T-helper 2 cell treated with Interferon-gamma antibody and Interleukin-4, amounts not matched to agents 100 ng/mL and 5 ng/mL, for 36 hours (primary cell): ENCODE data around the gene MGAT5. TPM values are rescaled to one million over a fixed set of nuclear protein-coding genes. Genes with fewer than 3 reads are reported as not detected.

Experiments
- intact Hi-C: fragments of 100-400 bp; cut with micrococcal nuclease; formaldehyde crosslinking; loops from one replicate; pipeline ENCODE4 v1.15.1; 2023
- total RNA-seq: library from RNA; stranded (reverse); gene quantifications from 2 replicates; pipeline ENCODE4 v1.2.3, GENCODE V29; 2022

Gene MGAT5
- total RNA-seq, 1 donor from 2014 or later = 18.6 TPM

- intact Hi-C loops = no loop called here
These were observed 42.4 kb downstream of the MGAT5 start for GRCh38 chr2:134296301-134296700.

- intact Hi-C loops = no loop called here
These were observed 45.5 kb downstream of the MGAT5 start for GRCh38 chr2:134299334-134299733.

- intact Hi-C loops = no loop called here
These were observed 46.7 kb downstream of the MGAT5 start for GRCh38 chr2:134300585-134300984.

GRCh38 chr2:134301099-134301927 lies 47.4 kb downstream of the MGAT5 start:
- intact Hi-C loops = no loop called here

- intact Hi-C loops = no loop called here
These were observed 48.0 kb downstream of the MGAT5 start for GRCh38 chr2:134301928-134302260.

GRCh38 chr2:134304394-134305108 lies 50.7 kb downstream of the MGAT5 start:
- intact Hi-C loops = no loop called here

GRCh38 chr2:134305109-134305491 lies 51.2 kb downstream of the MGAT5 start:
- intact Hi-C loops = no loop called here

- intact Hi-C loops = no loop called here
These were observed 52.6 kb downstream of the MGAT5 start for GRCh38 chr2:134306521-134306920.

- intact Hi-C loops = no loop called here
These were observed 53.5 kb downstream of the MGAT5 start for GRCh38 chr2:134307334-134307733.

- intact Hi-C loops = no loop called here
These were observed 54.9 kb downstream of the MGAT5 start for GRCh38 chr2:134308474-134309385.

GRCh38 chr2:134310107-134311079 lies 56.5 kb downstream of the MGAT5 start:
- intact Hi-C loops = no loop called here

GRCh38 chr2:134312482-134312881 lies 58.6 kb downstream of the MGAT5 start:
- intact Hi-C loops = no loop called here

GRCh38 chr2:134314202-134314601 lies 60.3 kb downstream of the MGAT5 start:
- intact Hi-C loops = no loop called here

GRCh38 chr2:134314681-134315368 lies 61.0 kb downstream of the MGAT5 start:
- intact Hi-C loops = no loop called here

GRCh38 chr2:134315471-134315870 lies 61.6 kb downstream of the MGAT5 start:
- intact Hi-C loops = no loop called here

- intact Hi-C loops = loop anchor here (5.0 kb wide), 1 partner anchor 32 kb away; no protein-coding TSS in a partner anchor
These were observed 65.9 kb downstream of the MGAT5 start for GRCh38 chr2:134319596-134320254.

- intact Hi-C loops = loop anchor here (5.0 kb wide), 1 partner anchor 34 kb away; no protein-coding TSS in a partner anchor
These were observed 67.1 kb downstream of the MGAT5 start for GRCh38 chr2:134320930-134321329.

GRCh38 chr2:134323777-134324176 lies 69.9 kb downstream of the MGAT5 start:
- intact Hi-C loops = loop anchor here (5.0 kb wide), 1 partner anchor 36 kb away; no protein-coding TSS in a partner anchor

GRCh38 chr2:134324430-134324829 lies 70.6 kb downstream of the MGAT5 start:
- intact Hi-C loops = loop anchor here (5.0 kb wide), 1 partner anchor 37 kb away; no protein-coding TSS in a partner anchor
